A549 (cell line): Measurements from ENCODE around the gene CCR9.

Source experiments
- ESRRA ChIP-seq: fragments of 150-350 bp; IDR thresholded peaks from 2 replicates; pipeline ENCODE4 v1.6.1; 2014; ENCODE audit warnings: mild to moderate bottlenecking, low read length, borderline replicate concordance
- MYC ChIP-seq: IDR thresholded peaks from 2 replicates; pipeline ENCODE4 v1.6.1; 2012; ENCODE audit warnings: mild to moderate bottlenecking, inconsistent platforms, low read length, improper control_type of control experiment, borderline replicate concordance

DNA sequence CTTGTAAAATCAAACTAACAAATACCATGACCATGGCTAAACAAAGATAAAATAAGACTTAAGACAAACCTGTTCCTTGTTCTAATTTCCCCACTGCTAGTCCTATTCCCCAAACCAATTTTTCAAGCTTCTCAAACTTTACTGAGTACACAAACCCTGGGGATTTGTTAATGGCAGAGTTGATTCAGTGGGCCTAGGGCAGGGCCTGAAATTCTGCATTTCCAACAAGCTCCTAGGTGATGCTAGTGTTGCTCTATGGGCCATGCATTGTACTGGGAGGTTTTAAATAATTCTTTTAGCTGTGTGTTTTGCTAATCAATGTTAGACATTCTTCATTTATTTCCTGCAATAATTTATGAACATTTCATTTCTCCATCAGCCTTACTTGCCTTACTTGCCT, 13.3 kb upstream of the CCR9 start:
- TF ChIP-seq ESRRA = no peak
- TF ChIP-seq MYC = no peak
